Astrocyte of the cerebellum (primary cell): Measurements from ENCODE around the gene LHX5.

Experiments
- DNase-seq: peaks from one replicate; pipeline ENCODE4 v3.0.0-alpha.2; 2011; ENCODE audit warnings: low read depth
- H3K4me3 ChIP-seq: 2 replicates; pipeline ENCODE4 v1.5.1; 2011; ENCODE audit warnings: mild to moderate bottlenecking, low read depth, low read length, moderate library complexity
- in situ Hi-C: cut with HindIII; loops from 2 replicates; pipeline ENCODE4 v1.10.0; 2017; ENCODE audit warnings: low sequenced_read_pairs
- TF ChIP-seq, protein P1 (sequence below): IDR thresholded peaks from 2 replicates; pipeline ENCODE4 v1.5.1; 2012; ENCODE audit warnings: low read length, low read depth, moderate library complexity, mild to moderate bottlenecking; ENCODE audit errors: missing control alignments

Gene LHX5

DNA sequence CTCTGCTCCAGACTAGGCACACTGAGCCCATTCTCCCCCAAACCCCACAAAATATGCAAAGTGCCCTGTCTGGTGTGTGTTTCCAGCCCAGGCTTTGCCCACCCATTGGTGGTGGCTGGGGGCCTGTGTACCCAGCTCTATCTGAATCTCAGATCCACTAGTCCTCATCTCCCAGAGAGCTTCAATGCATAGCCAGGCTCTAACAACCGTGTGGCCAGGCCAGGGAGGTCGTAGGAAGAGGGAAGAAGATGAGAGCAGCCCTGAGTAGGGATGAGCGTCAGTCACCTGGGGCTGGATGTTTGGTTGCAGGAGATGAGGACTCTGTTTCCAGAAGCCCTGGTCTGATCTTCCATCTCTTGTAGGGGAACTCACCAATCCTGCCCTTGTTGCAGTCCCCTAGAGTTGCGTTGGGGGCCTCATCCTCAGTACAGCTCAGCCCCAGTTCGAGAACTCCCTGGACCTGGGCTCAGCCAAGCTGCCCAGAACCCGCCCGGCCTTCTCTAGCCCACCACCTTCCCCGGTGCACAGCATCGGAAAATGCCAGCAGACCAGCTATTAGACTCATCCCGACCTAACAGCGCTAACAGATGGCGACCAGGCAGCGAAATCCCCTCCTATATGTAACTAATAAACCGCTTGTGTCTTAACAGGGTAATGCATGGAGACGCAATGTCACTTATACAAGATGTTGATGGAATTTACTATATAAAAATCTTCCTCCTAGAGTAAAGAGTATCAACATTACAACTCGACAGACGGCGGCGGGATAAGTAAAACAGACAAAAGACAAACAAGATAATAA lies 3.2 kb upstream of the LHX5 start:
- in situ Hi-C loops = no loop called here
- TF ChIP-seq, protein P1, sequence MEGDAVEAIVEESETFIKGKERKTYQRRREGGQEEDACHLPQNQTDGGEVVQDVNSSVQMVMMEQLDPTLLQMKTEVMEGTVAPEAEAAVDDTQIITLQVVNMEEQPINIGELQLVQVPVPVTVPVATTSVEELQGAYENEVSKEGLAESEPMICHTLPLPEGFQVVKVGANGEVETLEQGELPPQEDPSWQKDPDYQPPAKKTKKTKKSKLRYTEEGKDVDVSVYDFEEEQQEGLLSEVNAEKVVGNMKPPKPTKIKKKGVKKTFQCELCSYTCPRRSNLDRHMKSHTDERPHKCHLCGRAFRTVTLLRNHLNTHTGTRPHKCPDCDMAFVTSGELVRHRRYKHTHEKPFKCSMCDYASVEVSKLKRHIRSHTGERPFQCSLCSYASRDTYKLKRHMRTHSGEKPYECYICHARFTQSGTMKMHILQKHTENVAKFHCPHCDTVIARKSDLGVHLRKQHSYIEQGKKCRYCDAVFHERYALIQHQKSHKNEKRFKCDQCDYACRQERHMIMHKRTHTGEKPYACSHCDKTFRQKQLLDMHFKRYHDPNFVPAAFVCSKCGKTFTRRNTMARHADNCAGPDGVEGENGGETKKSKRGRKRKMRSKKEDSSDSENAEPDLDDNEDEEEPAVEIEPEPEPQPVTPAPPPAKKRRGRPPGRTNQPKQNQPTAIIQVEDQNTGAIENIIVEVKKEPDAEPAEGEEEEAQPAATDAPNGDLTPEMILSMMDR = no peak
- DNase-seq = no peak
- H3K4me3 ChIP-seq = no peak overlapping the region

DNA sequence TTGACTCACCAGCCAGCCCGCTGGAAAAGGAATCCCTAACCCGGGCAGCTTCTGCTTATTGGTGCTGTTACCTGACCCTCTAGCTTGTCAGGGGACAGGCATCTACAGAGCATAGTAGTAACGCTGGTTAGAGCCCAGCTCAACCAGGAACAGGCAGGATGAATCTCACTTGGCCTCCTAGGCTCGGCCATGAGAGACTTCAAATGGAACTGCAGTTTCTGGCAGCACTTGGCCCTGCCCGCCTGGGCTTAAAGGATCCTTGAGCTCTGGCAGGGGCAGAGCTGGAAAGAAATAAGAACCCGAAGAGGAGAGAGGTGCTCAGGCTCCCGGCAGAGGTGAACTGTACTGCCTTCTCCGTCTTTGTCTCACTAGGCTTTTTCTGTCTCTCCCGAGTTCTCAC lies 2.3 kb upstream of the LHX5 start:
- no peak for DNase-seq

DNA sequence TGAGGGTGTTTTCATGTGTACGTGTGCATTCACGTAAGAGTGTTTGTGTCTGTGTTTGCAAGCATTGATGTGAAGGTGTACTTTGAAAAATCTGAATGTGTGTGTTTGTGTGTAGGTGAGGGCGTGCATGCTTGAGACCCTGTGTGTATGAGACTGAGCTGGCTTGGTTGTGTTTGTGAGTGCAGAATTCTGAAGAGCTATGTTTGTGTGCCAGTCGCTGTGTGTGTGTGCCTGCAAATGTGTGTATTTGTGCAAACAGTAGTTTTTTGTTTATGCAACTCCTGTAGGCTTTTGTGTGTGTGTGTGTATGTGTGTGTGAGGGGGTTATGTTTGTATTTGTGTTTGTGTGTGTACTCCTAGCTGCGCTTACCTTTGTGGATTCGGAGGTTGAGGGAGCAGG lies 1.7 kb upstream of the LHX5 start:
- no peak overlapping the region for H3K4me3 ChIP-seq
- DNase-seq = no peak
- TF ChIP-seq, protein P1 = no peak
- in situ Hi-C loops = no loop called here

More for the DNA sequence above, 2.3 kb upstream of the LHX5 start:
- TF ChIP-seq, protein P1 = no peak
- in situ Hi-C loops = no loop called here
- H3K4me3 ChIP-seq = no peak overlapping the region

DNA sequence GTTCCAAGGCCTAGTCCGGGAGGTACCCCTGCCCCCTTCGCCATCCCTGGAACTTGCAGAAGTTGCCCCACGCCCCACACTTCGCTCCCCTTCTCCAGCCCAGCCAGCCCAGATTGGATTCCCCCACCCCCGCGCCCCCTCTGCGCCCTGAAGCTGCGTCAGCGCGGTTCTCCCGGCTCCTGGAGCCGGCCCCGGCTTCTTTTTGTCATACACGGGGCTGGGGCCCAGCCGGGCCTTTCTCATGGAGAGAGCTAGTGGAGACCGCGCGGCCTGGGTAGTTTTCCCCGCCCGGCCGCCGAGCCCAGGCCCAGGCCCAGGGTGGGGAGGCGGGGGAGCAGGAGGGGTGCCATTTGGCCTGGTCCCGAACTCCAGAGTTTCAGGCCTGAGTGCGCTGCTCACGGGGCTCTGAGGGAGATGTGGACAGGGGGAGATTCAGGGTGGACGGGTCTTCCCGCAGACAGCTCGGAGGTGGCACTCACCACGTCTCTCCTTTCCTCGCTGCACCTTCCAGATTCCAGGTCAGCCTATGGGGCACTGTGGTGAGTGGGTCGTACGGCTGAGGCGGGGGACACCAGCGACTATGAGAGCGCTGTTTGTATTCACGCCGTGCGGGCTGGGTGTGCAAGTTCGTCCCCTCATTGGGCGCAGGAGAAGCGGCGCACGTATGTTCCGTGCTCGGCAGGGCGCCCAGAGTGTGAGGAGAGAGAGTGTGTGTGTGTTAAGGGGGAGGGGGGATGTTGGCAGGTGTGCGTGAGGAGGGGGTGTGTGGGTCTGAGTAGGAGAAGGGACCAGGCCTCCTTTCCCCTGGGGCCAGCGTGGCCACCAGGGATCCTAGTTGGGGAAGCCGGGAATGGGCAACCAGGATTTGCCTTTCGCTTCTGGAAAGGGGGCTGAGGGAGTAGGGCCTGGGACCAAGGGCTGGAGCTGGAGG lies 785 bp upstream of the LHX5 start:
- no peak overlapping the region for H3K4me3 ChIP-seq
- DNase-seq = no peak
- TF ChIP-seq, protein P1 = no peak
- in situ Hi-C loops = no loop called here

DNA sequence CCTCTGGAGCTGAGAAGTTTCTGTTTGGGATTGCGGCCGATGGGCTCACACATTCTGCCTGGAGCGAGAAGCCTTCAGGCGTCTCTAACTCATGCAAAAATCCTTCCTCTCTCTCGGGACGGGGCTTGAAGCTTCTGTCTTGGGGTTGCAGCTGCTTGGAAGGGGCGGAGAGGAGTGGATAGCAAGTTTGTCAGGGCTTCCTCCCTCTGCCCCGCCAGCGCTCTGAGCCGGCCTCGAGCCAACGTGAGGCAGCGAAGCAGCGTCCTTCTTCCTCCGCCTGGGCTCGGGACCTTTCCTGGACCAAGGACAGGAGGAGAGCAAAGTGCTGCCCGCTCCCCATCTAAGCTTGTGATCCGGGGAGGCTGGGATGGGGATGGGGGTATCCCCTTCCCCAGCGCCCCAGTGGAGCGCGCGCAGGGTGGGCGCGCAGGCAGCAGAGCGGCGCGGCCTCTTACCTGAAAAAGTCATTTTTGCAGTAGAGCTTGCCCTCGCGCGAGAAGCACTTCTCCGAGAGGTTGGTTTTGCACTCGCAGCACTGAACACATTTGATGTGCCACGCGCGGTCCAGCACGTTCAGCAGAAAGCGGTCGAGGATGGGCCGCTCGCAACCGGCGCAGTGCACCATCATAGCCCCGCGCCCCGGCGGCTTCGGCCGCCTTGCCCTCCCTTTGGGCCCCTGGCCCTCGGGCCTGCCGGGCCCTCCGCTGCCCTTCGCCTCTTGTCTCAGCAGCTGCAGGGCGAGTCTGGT lies 626 bp downstream of the LHX5 start:
- in situ Hi-C loops = no loop called here
- TF ChIP-seq, protein P1 = no peak
- no peak for DNase-seq
- no peak overlapping the region for H3K4me3 ChIP-seq
